HCT116 (cell line): ENCODE results near the gene MTRF1L. TPM values are rescaled to one million over a fixed set of nuclear protein-coding genes. Genes with fewer than 3 reads are reported as not detected.

Source experiments
- ATAC-seq: fragments of 200-7000 bp; cut with Tn5 transposase; 2 replicates; pipeline ENCODE4 v1.9.1; 2020; ENCODE audit warnings: mild to moderate bottlenecking, moderate library complexity
- BruUV-seq: library from RNA; stranded (reverse); fragments of 400-500 nt; replicated peaks from 2 replicates; lab custom pipeline; 2021; lab: Mats Ljungman, UMichigan
- CTCF ChIA-PET: fragments of 300-600 bp; sonication (Branson Sonifier 250); formaldehyde crosslinking; loops from one replicate; lab custom pipeline; 2021; ENCODE audit warnings: antibody characterized with exemption; lab: Charles Lee
- POLR2A ChIA-PET: fragments of 300-600, 350-600 bp; sonication (Branson Sonifier 250); formaldehyde crosslinking; loops from one replicate; lab custom pipeline; 2021; ENCODE audit warnings: antibody characterized with exemption; lab: Charles Lee
- RAD21 ChIA-PET, 2 experiments: fragments of 300-600 bp; sonication (Branson Sonifier 250); formaldehyde crosslinking; loops; one replicate each; lab custom pipeline; 2023; ENCODE audit warnings: low total read pairs in 2 of 2; ENCODE audit not compliant: uncharacterized antibody in 2 of 2, unreplicated experiment in 2 of 2, low non-redundant PET in 1 of 2; lab: Charles Lee
- DNase-seq: peaks from one replicate; pipeline ENCODE4 v3.0.0-alpha.2; 2010; ENCODE audit warnings: low read depth, low spot score
- H2AFZ ChIP-seq: fragments of 200-600 bp; shearing (Covaris generic), sonication (generic); 2 replicates; pipeline ENCODE4 v1.6.1; 2017; ENCODE audit warnings: low read depth, mixed run types, mixed read lengths, antibody characterized with exemption, low read length; ENCODE audit not compliant: poor library complexity, severe bottlenecking
- H3K27ac ChIP-seq: 2 replicates; pipeline ENCODE4 v1.5.1; 2012; ENCODE audit warnings: low read depth, low read length
- H3K27me3 ChIP-seq: fragments of 200-600 bp; sonication (generic); 2 replicates; pipeline ENCODE4 v1.6.1; 2016; ENCODE audit warnings: mixed run types, low read length, mixed read lengths; ENCODE audit not compliant: insufficient read depth
- H3K36me3 ChIP-seq, 2 experiments: fragments of 200-500 bp in 1 of 2; fragments of 200-600 bp in 1 of 2; sonication (Bioruptor generic) in 1 of 2; sonication (generic) in 1 of 2; 2 replicates each; pipeline versions ENCODE4 v1.5.1 to v1.6.1; 2014 to 2016; ENCODE audit warnings: low read length in 2 of 2, inconsistent platforms in 1 of 2, mixed read lengths in 1 of 2, mixed run types in 1 of 2; ENCODE audit not compliant: insufficient read depth in 2 of 2, control insufficient read depth in 1 of 2
- H3K4me1 ChIP-seq, 2 experiments: fragments of 200-600 bp in 1 of 2; sonication (generic) in 1 of 2; 2 replicates each; pipeline versions ENCODE4 v1.5.1 to v1.6.1; 2012 to 2017; ENCODE audit warnings: low read length in 2 of 2, inconsistent platforms in 1 of 2, mild to moderate bottlenecking in 1 of 2, mixed read lengths in 1 of 2, mixed run types in 1 of 2, moderate library complexity in 1 of 2; ENCODE audit not compliant: insufficient read depth in 2 of 2, control insufficient read depth in 1 of 2
- H3K4me2 ChIP-seq: fragments of 200-600 bp; sonication (generic); 2 replicates; pipeline ENCODE4 v1.6.1; 2017; ENCODE audit warnings: mixed run types, low read length, mixed read lengths
- H3K4me3 ChIP-seq, 2 experiments: fragments of 200-600 bp in 1 of 2; sonication (generic) in 1 of 2; replicated peaks in 1 of 2; 2 replicates each; pipeline ENCODE4 v1.5.1; 2011 to 2016; ENCODE audit warnings: low read length in 2 of 2, control low read depth in 1 of 2, low read depth in 1 of 2, mild to moderate bottlenecking in 1 of 2, mixed read lengths in 1 of 2, mixed run types in 1 of 2
- H3K79me2 ChIP-seq: fragments of 200-600 bp; sonication (generic); 2 replicates; pipeline ENCODE4 v1.6.1; 2017; ENCODE audit warnings: mild to moderate bottlenecking, mixed run types, low read length, moderate library complexity, mixed read lengths; ENCODE audit not compliant: insufficient read depth
- H3K9ac ChIP-seq: fragments of 200-600 bp; sonication (generic); 2 replicates; pipeline ENCODE4 v1.6.1; 2016; ENCODE audit warnings: low read length, mixed read lengths
- H3K9me2 ChIP-seq: fragments of 200-600 bp; sonication (generic), shearing (Covaris generic); 2 replicates; pipeline ENCODE4 v1.6.1; 2017; ENCODE audit warnings: mixed run types, mild to moderate bottlenecking, moderate library complexity; ENCODE audit not compliant: insufficient read depth
- H3K9me3 ChIP-seq, 2 experiments: fragments of 200-500 bp in 1 of 2; fragments of 200-600 bp in 1 of 2; sonication (Bioruptor generic) in 1 of 2; sonication (generic) in 1 of 2; 2 replicates each; pipeline ENCODE4 v1.6.1; 2014 to 2017; ENCODE audit warnings: low read length in 2 of 2, mixed read lengths in 2 of 2, inconsistent platforms in 1 of 2, low read depth in 1 of 2, mild to moderate bottlenecking in 1 of 2, mixed run types in 1 of 2, moderate library complexity in 1 of 2; ENCODE audit not compliant: control insufficient read depth in 1 of 2, insufficient read depth in 1 of 2
- H4K20me1 ChIP-seq: fragments of 200-600 bp; sonication (generic), shearing (Covaris generic); 2 replicates; pipeline ENCODE4 v1.6.1; 2017; ENCODE audit warnings: mixed run types, mild to moderate bottlenecking, moderate library complexity; ENCODE audit not compliant: insufficient read depth
- ATF3 ChIP-seq: IDR thresholded peaks from 2 replicates; pipeline ENCODE4 v1.6.1; 2012
- CTCF ChIP-seq, 3 experiments: fragments of 200-600 bp in 1 of 3; sonication (generic) in 1 of 3; IDR thresholded peaks in 2 of 3; conservative IDR thresholded peaks in 1 of 3; 2 replicates each; pipeline ENCODE4 v1.5.1; 2012 to 2017; ENCODE audit warnings: low read depth in 2 of 3, low read length in 2 of 3, antibody characterized with exemption in 1 of 3, borderline replicate concordance in 1 of 3, control low read depth in 1 of 3, mild to moderate bottlenecking in 1 of 3, mixed read lengths in 1 of 3, mixed run types in 1 of 3, moderate library complexity in 1 of 3; ENCODE audit not compliant: insufficient read depth in 1 of 3
- ELF1 ChIP-seq: IDR thresholded peaks from 2 replicates; pipeline ENCODE4 v1.6.1; 2012; ENCODE audit warnings: low read depth, borderline replicate concordance
- JUND ChIP-seq: IDR thresholded peaks from 2 replicates; pipeline ENCODE4 v1.6.1; 2012
- POLR2A ChIP-seq: IDR thresholded peaks from 2 replicates; pipeline ENCODE4 v1.7.0; 2011; ENCODE audit warnings: borderline replicate concordance; ENCODE audit not compliant: insufficient read depth, insufficient read length; ENCODE audit errors: extremely low read depth
- POLR2AphosphoS5 ChIP-seq: IDR thresholded peaks from 2 replicates; pipeline ENCODE4 v1.6.1; 2011; ENCODE audit warnings: mild to moderate bottlenecking, low read depth, low read length, moderate library complexity
- RAD21 ChIP-seq: IDR thresholded peaks from 2 replicates; pipeline ENCODE4 v1.6.1; 2012; ENCODE audit warnings: low read depth, mild to moderate bottlenecking
- REST ChIP-seq: IDR thresholded peaks from 2 replicates; pipeline ENCODE4 v1.6.1; 2012; ENCODE audit warnings: low read depth
- SP1 ChIP-seq: IDR thresholded peaks from 2 replicates; pipeline ENCODE4 v1.6.1; 2012; ENCODE audit warnings: low read depth
- SRF ChIP-seq: IDR thresholded peaks from 2 replicates; pipeline ENCODE4 v1.6.1; 2012; ENCODE audit warnings: low read depth
- TCF7L2 ChIP-seq: IDR thresholded peaks from 2 replicates; pipeline ENCODE4 v1.7.0; 2011; ENCODE audit warnings: borderline replicate concordance, inconsistent platforms; ENCODE audit not compliant: insufficient read depth, insufficient read length; ENCODE audit errors: extremely low read depth
- YY1 ChIP-seq: IDR thresholded peaks from 2 replicates; pipeline ENCODE4 v1.6.1; 2011; ENCODE audit warnings: low read length, low read depth, moderate library complexity, mild to moderate bottlenecking; ENCODE audit not compliant: insufficient replicate concordance; ENCODE audit errors: extremely low read depth
- ZBTB33 ChIP-seq: IDR thresholded peaks from 2 replicates; pipeline ENCODE4 v1.6.1; 2011; ENCODE audit warnings: mild to moderate bottlenecking, low read length, moderate library complexity; ENCODE audit not compliant: insufficient replicate concordance; ENCODE audit errors: extremely low read depth
- ZFX ChIP-seq: fragments of 450-650 bp; IDR thresholded peaks from 2 replicates; pipeline ENCODE4 v1.6.1; 2017
- ZNF274 ChIP-seq: fragments of 200-500 bp; sonication (Bioruptor generic); IDR thresholded peaks from 2 replicates; pipeline ENCODE4 v1.6.1; 2014; ENCODE audit warnings: mild to moderate bottlenecking, low read depth, low read length, inconsistent platforms
- intact Hi-C: fragments of 100-400 bp; cut with micrococcal nuclease; formaldehyde crosslinking; loops from 2 replicates; pipeline ENCODE4 v1.10.0; 2022
- total RNA-seq: library from RNA; stranded (reverse); gene quantifications from one replicate; pipeline ENCODE4 v1.2.1, GENCODE V29; 2021; ENCODE audit not compliant: unreplicated experiment

MTRF1L gene
- total RNA-seq, 1 experiment from 2014 or later: 26.2 TPM

- H3K4me3 ChIP-seq: no peak overlapping the region
- no peaks in the 10 kb centered on the region for H3K9me2 ChIP-seq
- ATAC-seq (no peak), DNase-seq (no peak)
- peaks cover 26 to 60% of the 10 kb centered on the region in 2 experiments; a peak in 3 of 4 replicates for H3K36me3 ChIP-seq
- H3K9me3 ChIP-seq: no peaks in the 10 kb centered on the region
- no TSS peak for BruUV-seq
- H3K9ac ChIP-seq: no peak overlapping the region
- ChIA-PET CTCF (no interaction called here), POLR2A (interaction anchor here (0.7 kb wide), 1 partner anchor 373 kb away, joined by 5 read pairs; no protein-coding TSS in a partner anchor), RAD21 (no interaction called here)
- peaks cover 98% of the 10 kb centered on the region for H3K79me2 ChIP-seq
- no peak overlapping the region for H2AFZ ChIP-seq
- no peak overlapping the region for H3K4me2 ChIP-seq
- intact Hi-C loops: no loop called here
- H3K27me3 ChIP-seq: no peaks in the 10 kb centered on the region
- TF ChIP-seq JUND: no peak
- TF ChIP-seq ATF3: no peak
- TF ChIP-seq CTCF (IDR thresholded peaks at IDR 0.05 in 2 of 3, conservative IDR thresholded peaks at IDR 0.05 in 1 of 3; ENCODE audit: borderline replicate concordance in 1 of 3, insufficient read depth in 1 of 3, low read depth in 2 of 3, low read length in 2 of 3): no peak
- no peak for TF ChIP-seq POLR2AphosphoS5
- TF ChIP-seq ZNF274: no peak
- no peak for TF ChIP-seq RAD21
- TF ChIP-seq ELF1: no peak
- no peak for TF ChIP-seq REST
- no peak for TF ChIP-seq YY1
- TF ChIP-seq TCF7L2: no peak
- TF ChIP-seq SRF: no peak
- no peak for TF ChIP-seq ZBTB33
- no peak for TF ChIP-seq SP1
- no peak for TF ChIP-seq POLR2A
- TF ChIP-seq ZFX: no peak
- H3K4me1 ChIP-seq: peaks cover 0 to 13% of the 10 kb centered on the region in 2 experiments; a peak in 3 of 4 replicates
- no peak overlapping the region for H3K27ac ChIP-seq
- H4K20me1 ChIP-seq: peaks cover 31% of the 10 kb centered on the region; the same call in 1 of the 2 replicates
Measured at GRCh38 chr6:152978058-152978457, 24.5 kb downstream of the MTRF1L start.
